Peyer's patch (tissue), 4 donors: ENCODE data around the gene SMPDL3A. TPM values are rescaled to one million over a fixed set of nuclear protein-coding genes. Genes with fewer than 3 reads are reported as not detected.
A peak's percentile ranks its signal among the peaks of the same experiment; 100 is the strongest.

Source experiments
- DNase-seq, 3 donors: peaks; one replicate each; pipeline ENCODE4 v3.0.0-alpha.2; 2017 to 2019
- H3K27ac ChIP-seq, 4 donors: fragments of 200-600 bp; sonication (generic); one replicate each; pipeline ENCODE4 v1.5.1; 2016 to 2019
- H3K27me3 ChIP-seq, 2 donors: fragments of 200-600 bp; sonication (generic); one replicate each; pipeline ENCODE4 v1.5.1; 2019
- H3K36me3 ChIP-seq, 3 donors: fragments of 200-600 bp; sonication (generic); one replicate each; pipeline ENCODE4 v1.5.1; 2016 to 2019
- H3K4me1 ChIP-seq, 4 donors: fragments of 200-600 bp; sonication (generic); one replicate each; pipeline ENCODE4 v1.5.1; 2016 to 2019
- H3K4me3 ChIP-seq, 4 donors: fragments of 200-600 bp; sonication (generic); 1 replicate in 3 of 4; 2 replicates in 1 of 4; pipeline ENCODE4 v1.5.1; 2016 to 2019; ENCODE audit warnings: mild to moderate bottlenecking in 1 of 4
- H3K9me3 ChIP-seq, 4 donors: fragments of 200-600 bp; sonication (generic); one replicate each; pipeline ENCODE4 v1.5.1; 2016 to 2019; ENCODE audit warnings: mild to moderate bottlenecking in 1 of 4
- CTCF ChIP-seq, 6 experiments: fragments of 450-650 bp in 4 of 6; fragments of 200-600 bp in 2 of 6; sonication (generic) in 1 of 6; IDR thresholded peaks; one replicate each; pipeline ENCODE4 v1.5.1; 2017 to 2019; ENCODE audit warnings: antibody characterized with exemption in 6 of 6, mild to moderate bottlenecking in 3 of 6, moderate library complexity in 1 of 6
- POLR2A ChIP-seq, 2 donors: fragments of 450-650 bp; IDR thresholded peaks; one replicate each; pipeline ENCODE4 v1.5.1; 2017; ENCODE audit warnings: antibody characterized with exemption in 2 of 2, mild to moderate bottlenecking in 2 of 2, moderate library complexity in 2 of 2
- small RNA-seq, 2 donors: library from RNA; depleted of rRNA; stranded (forward); fragments of <200 nt; gene quantifications; one replicate each; pipeline ENCODE3, GENCODE V24; 2016
- total RNA-seq, 4 donors: library from RNA; depleted of rRNA; stranded (reverse); fragments of >200 nt; gene quantifications; one replicate each; pipeline ENCODE4 v1.1.0, GENCODE V29; 2016

SMPDL3A gene
- total RNA-seq, 4 donors from 2014 or later: 15.7 to 641 (median 190) TPM

- Histone ChIP-seq H3K36me3 (no peaks in the 10 kb centered on the region), H3K27me3 (no peaks in the 10 kb centered on the region), H3K27ac (peak overlapping the region in 2 of 4 donors; percentile 52 to 60), H3K4me3 (no peak overlapping the region), H3K4me1 (peaks cover 0 to 6% (median 0%) of the 10 kb centered on the region in 4 donors), H3K9me3 (no peaks in the 10 kb centered on the region)
- DNase-seq: no peak
- no peak for TF ChIP-seq POLR2A (IDR thresholded peaks at IDR 0.05)
- no peak for TF ChIP-seq CTCF (IDR thresholded peaks at IDR 0.05)
Measured at GRCh38 chr6:122845464-122845863, 56.4 kb downstream of the SMPDL3A start.

GRCh38 chr6:122845916-122846612, 57.0 kb downstream of the SMPDL3A start:
- no peaks in the 10 kb centered on the region for H3K36me3 ChIP-seq
- H3K9me3 ChIP-seq: no peaks in the 10 kb centered on the region
- H3K27ac ChIP-seq: peak overlapping the region in 2 of 4 donors; percentile 52 to 60
- H3K4me3 ChIP-seq: no peak overlapping the region
- H3K4me1 ChIP-seq: peaks cover 0 to 6% (median 0%) of the 10 kb centered on the region in 4 donors
- H3K27me3 ChIP-seq: no peaks in the 10 kb centered on the region
- no peak for TF ChIP-seq POLR2A (IDR thresholded peaks at IDR 0.05)
- no peak for TF ChIP-seq CTCF (IDR thresholded peaks at IDR 0.05)
- no peak for DNase-seq

- Histone ChIP-seq H3K27me3 (no peaks in the 10 kb centered on the region), H3K27ac (peak overlapping the region in 2 of 4 donors; percentile 31 to 63), H3K4me1 (no peaks in the 10 kb centered on the region), H3K9me3 (no peaks in the 10 kb centered on the region), H3K4me3 (no peak overlapping the region), H3K36me3 (no peaks in the 10 kb centered on the region)
- DNase-seq: peak in 2 of 3 donors; percentile 18 to 50
- no peak for TF ChIP-seq CTCF (IDR thresholded peaks at IDR 0.05)
- no peak for TF ChIP-seq POLR2A (IDR thresholded peaks at IDR 0.05)
Measured at GRCh38 chr6:122853259-122853995, 64.4 kb downstream of the SMPDL3A start.

Small RNA genes within 50 kb of the gene (small RNA-seq; reads per million reads assigned to genes)
- gene RN7SL564P: 0 to 0.06 reads per million in 2 donors

Other genes starting within 250 kb of the SMPDL3A start
- gene PKIB, start 178.9 kb upstream of the SMPDL3A start, total RNA-seq: 100 to 1,000 TPM in 1 of 4 donors, 10 to 100 TPM in 2, 1 to 10 TPM in 1; 4.1 to 119 (median 41.9) TPM
- gene FABP7, start 9.5 kb upstream of the SMPDL3A start, total RNA-seq: not detected
- under 1 TPM in 2 of 4 donors, not detected in 2; 0.09 to 0.13 TPM for gene CLVS2, start 207.0 kb downstream of the SMPDL3A start, total RNA-seq